Cardiac muscle cell (in vitro differentiated cells and primary cell): ENCODE data around the gene BMAL1. TPM values are rescaled to one million over a fixed set of nuclear protein-coding genes. Genes with fewer than 3 reads are reported as not detected.
"Not testable (repeated sequence)": the region's sequence is repeated elsewhere in the genome, so short reads cannot be mapped to it uniquely, and the experiment has no call there.

ENCODE experiments used
- DNase-seq, 2 donors: peaks; one replicate each; pipeline versions ENCODE4 v3.0.0 to v3.0.0-alpha.2; 2010 to 2017; ENCODE audit warnings: low read depth in 1 of 2, low spot score in 1 of 2
- H3K27ac ChIP-seq: fragments of 200-600 bp; sonication (generic); 2 replicates; pipeline ENCODE4 v1.5.1; 2016
- H3K27me3 ChIP-seq: fragments of 200-600 bp; sonication (generic); 2 replicates; pipeline ENCODE4 v1.6.0; 2016; ENCODE audit warnings: control low read depth
- H3K36me3 ChIP-seq: fragments of 200-600 bp; sonication (generic); 2 replicates; pipeline ENCODE4 v1.5.1; 2016; ENCODE audit warnings: control low read depth
- H3K4me1 ChIP-seq: fragments of 200-600 bp; sonication (generic); 2 replicates; pipeline ENCODE4 v1.8.1; 2017; ENCODE audit warnings: low read depth, mild to moderate bottlenecking, mixed run types
- H3K4me3 ChIP-seq: fragments of 200-600 bp; sonication (generic); 2 replicates; pipeline ENCODE4 v1.5.1; 2016; ENCODE audit warnings: mild to moderate bottlenecking
- H3K9me3 ChIP-seq: fragments of 200-600 bp; sonication (generic); 2 replicates; pipeline ENCODE4 v1.5.1; 2017; ENCODE audit warnings: low read depth, mild to moderate bottlenecking, control low read depth
- CTCF ChIP-seq: IDR thresholded peaks from 2 replicates; pipeline ENCODE4 v1.5.1; 2012; ENCODE audit warnings: low read depth, mild to moderate bottlenecking, low read length
- polyA plus RNA-seq: library from polyadenylated mRNA; unstranded; fragments of >200 nt; fragmentation: Nextera tagmentation; extraction: Ambion mirVana; gene quantifications from 2 replicates; pipeline ENCODE4 v1.2.1, GENCODE V29; 2016
- total RNA-seq: library from RNA; depleted of rRNA; stranded (reverse); fragments of >200 nt; gene quantifications from 2 replicates; pipeline ENCODE4 v1.2.3, GENCODE V29; 2016

The BMAL1 gene
- total and polyA plus RNA-seq, 2 experiments from 2014 or later = 3.9 to 12.4 TPM

- Histone ChIP-seq H3K4me1 (no peaks in the 10 kb centered on the region), H3K36me3 (peaks cover 23% of the 10 kb centered on the region), H3K27ac (no peak overlapping the region), H3K9me3 (no peaks in the 10 kb centered on the region), H3K4me3 (no peak overlapping the region), H3K27me3 (no peaks in the 10 kb centered on the region)
- peak; percentile 61 to 71 for DNase-seq
- peak; percentile 69 for TF ChIP-seq CTCF
These were observed 107.5 kb downstream of the BMAL1 start for GRCh38 chr11:13384908-13385640.

GRCh38 chr11:13386567-13386966, 109.0 kb downstream of the BMAL1 start:
- no peak for DNase-seq
- Histone ChIP-seq H3K4me1 (no peaks in the 10 kb centered on the region), H3K36me3 (peaks cover 23% of the 10 kb centered on the region), H3K27me3 (no peaks in the 10 kb centered on the region), H3K9me3 (no peaks in the 10 kb centered on the region), H3K4me3 (no peak overlapping the region), H3K27ac (no peak overlapping the region)
- TF ChIP-seq CTCF = no peak

- Histone ChIP-seq H3K4me3 (no peak overlapping the region), H3K9me3 (no peaks in the 10 kb centered on the region), H3K27ac (no peak overlapping the region), H3K27me3 (no peaks in the 10 kb centered on the region), H3K4me1 (no peaks in the 10 kb centered on the region), H3K36me3 (peaks cover 23% of the 10 kb centered on the region)
- TF ChIP-seq CTCF = no peak
- DNase-seq = no peak
These were observed 111.2 kb downstream of the BMAL1 start for GRCh38 chr11:13388741-13389140.

- H3K4me1 ChIP-seq = no peaks in the 10 kb centered on the region
- no peak for DNase-seq
These were observed 113.6 kb downstream of the BMAL1 start for GRCh38 chr11:13391217-13391616.

GRCh38 chr11:13398335-13398734, 120.7 kb downstream of the BMAL1 start:
- peaks cover 11% of the 10 kb centered on the region for H3K36me3 ChIP-seq
- H3K4me3 ChIP-seq, H3K9me3 ChIP-seq, H3K27ac ChIP-seq, H3K27me3 ChIP-seq, H3K4me1 ChIP-seq, DNase-seq: not testable (repeated sequence)

More at GRCh38 chr11:13391217-13391616, 113.6 kb downstream of the BMAL1 start:
- H3K9me3 ChIP-seq = no peaks in the 10 kb centered on the region
- no peak overlapping the region for H3K27ac ChIP-seq
- no peak overlapping the region for H3K4me3 ChIP-seq
- peaks cover 23% of the 10 kb centered on the region for H3K36me3 ChIP-seq
- no peak for TF ChIP-seq CTCF
- no peaks in the 10 kb centered on the region for H3K27me3 ChIP-seq

GRCh38 chr11:13405220-13405619, 127.6 kb downstream of the BMAL1 start:
- no peak overlapping the region for H3K27ac ChIP-seq
- H3K36me3 ChIP-seq = peaks cover 19% of the 10 kb centered on the region
- no peaks in the 10 kb centered on the region for H3K27me3 ChIP-seq
- no peak overlapping the region for H3K4me3 ChIP-seq
- H3K4me1 ChIP-seq = no peaks in the 10 kb centered on the region
- TF ChIP-seq CTCF = no peak
- H3K9me3 ChIP-seq = no peaks in the 10 kb centered on the region
- DNase-seq = no peak
